Measurements from ENCODE around the gene YRDC.

Gene YRDC

DNA sequence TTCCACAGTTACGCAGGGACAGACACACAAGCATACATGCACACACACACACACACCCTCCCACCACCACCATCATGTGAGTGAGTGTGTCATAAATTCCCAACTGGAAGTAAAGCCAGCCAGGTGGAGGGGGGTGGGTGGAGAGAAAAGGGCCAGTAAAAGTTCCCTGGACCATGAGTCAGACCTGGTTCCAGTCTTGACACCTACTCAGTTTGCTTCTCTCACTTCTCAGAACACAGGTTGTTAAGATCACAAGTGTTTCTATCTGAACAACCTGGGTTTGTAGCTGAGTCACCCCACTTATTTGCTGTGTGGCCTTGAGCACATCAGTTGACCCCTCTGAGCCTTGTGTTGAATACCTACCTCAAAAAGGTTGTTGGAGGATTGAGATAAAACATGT, 52.7 kb downstream of the YRDC start:
- no peaks in the 10 kb centered on the region for H4K20me1 ChIP-seq (ENCODE audit: insufficient read depth, low read length)
- no peak overlapping the region for H2AFZ ChIP-seq (ENCODE audit: low read depth, low read length)
- H3K27me3 ChIP-seq (ENCODE audit: low read depth, low read length), result 0 out of 2 replicates have a peak, but pooled peaks cover 3% of the 10 kb centered on the region
- H3K9me3 ChIP-seq (ENCODE audit: insufficient read depth, low read length), result no peaks in the 10 kb centered on the region
- peaks cover 3% of the 10 kb centered on the region; the same call in 1 of the 2 replicates for H3K4me1 ChIP-seq (ENCODE audit: low read length)
- no peaks in the 10 kb centered on the region for H3K79me2 ChIP-seq (ENCODE audit: low read length)
- H3K9ac ChIP-seq (ENCODE audit: low read length), result no peak overlapping the region
- no peak overlapping the region for H3K27ac ChIP-seq (ENCODE audit: low read length)
- H3K4me2 ChIP-seq (ENCODE audit: low read length), result no peak overlapping the region
- H3K36me3 ChIP-seq (replicated peaks; ENCODE audit: low read depth, low read length), result no peaks in the 10 kb centered on the region
- H3K4me3 ChIP-seq (ENCODE audit: low read length), result no peak overlapping the region
- TF ChIP-seq CTCF (IDR thresholded peaks at IDR 0.05; ENCODE audit: low read depth, low read length) (no peak), EZH2phosphoT487 (IDR thresholded peaks at IDR 0.05; ENCODE audit: low read depth) (no peak)

- H3K4me3 ChIP-seq (ENCODE audit: low read length), result peak overlapping the region; percentile 66
These were observed 54.3 kb downstream of the YRDC start for GRCh38 chr1:37753473-37754321.

More at GRCh38 chr1:37753473-37754321, 54.3 kb downstream of the YRDC start:
- Histone ChIP-seq H3K36me3 (replicated peaks; ENCODE audit: low read depth, low read length) (no peaks in the 10 kb centered on the region), H2AFZ (ENCODE audit: low read depth, low read length) (no peak overlapping the region), H3K27me3 (ENCODE audit: low read depth, low read length) (0 out of 2 replicates have a peak, but pooled peaks cover 3% of the 10 kb centered on the region), H4K20me1 (ENCODE audit: insufficient read depth, low read length) (no peaks in the 10 kb centered on the region), H3K79me2 (ENCODE audit: low read length) (no peaks in the 10 kb centered on the region), H3K4me2 (ENCODE audit: low read length) (peak overlapping the region; percentile 30; the same call in 1 of the 2 replicates), H3K9me3 (ENCODE audit: insufficient read depth, low read length) (no peaks in the 10 kb centered on the region), H3K27ac (ENCODE audit: low read length) (no peak overlapping the region), H3K9ac (ENCODE audit: low read length) (no peak overlapping the region), H3K4me1 (ENCODE audit: low read length) (peaks cover 3% of the 10 kb centered on the region; the same call in 1 of the 2 replicates)
- TF ChIP-seq EZH2phosphoT487 (IDR thresholded peaks at IDR 0.05; ENCODE audit: low read depth), result no peak
- TF ChIP-seq CTCF (IDR thresholded peaks at IDR 0.05; ENCODE audit: low read depth, low read length), result no peak

Measured in OCI-LY3 (cell line).